Fibroblast of villous mesenchyme (primary cell): ENCODE data around the gene RPS19BP1. TPM values are rescaled to one million over a fixed set of nuclear protein-coding genes. Genes with fewer than 3 reads are reported as not detected.
"Not testable (repeated sequence)": the region's sequence is repeated elsewhere in the genome, so short reads cannot be mapped to it uniquely, and the experiment has no call there.

ENCODE experiments used
- DNase-seq: peaks from one replicate; pipeline ENCODE4 v3.0.0-alpha.2; 2010; ENCODE audit warnings: low read depth
- H3K4me3 ChIP-seq: 2 replicates; pipeline ENCODE4 v1.5.1; 2011; ENCODE audit warnings: low read depth, mild to moderate bottlenecking, low read length
- total RNA-seq: library from RNA; depleted of rRNA; stranded (reverse); fragments of >200 nt; gene quantifications from 2 replicates; pipeline ENCODE4 v1.2.3, GENCODE V29; 2012
- TF ChIP-seq, protein P1 (sequence below): IDR thresholded peaks from 2 replicates; pipeline ENCODE4 v1.5.1; 2012; ENCODE audit warnings: low read depth, mild to moderate bottlenecking, low read length; ENCODE audit not compliant: insufficient read depth

The RPS19BP1 gene
- total RNA-seq, 1 donor = 44.0 TPM

DNA sequence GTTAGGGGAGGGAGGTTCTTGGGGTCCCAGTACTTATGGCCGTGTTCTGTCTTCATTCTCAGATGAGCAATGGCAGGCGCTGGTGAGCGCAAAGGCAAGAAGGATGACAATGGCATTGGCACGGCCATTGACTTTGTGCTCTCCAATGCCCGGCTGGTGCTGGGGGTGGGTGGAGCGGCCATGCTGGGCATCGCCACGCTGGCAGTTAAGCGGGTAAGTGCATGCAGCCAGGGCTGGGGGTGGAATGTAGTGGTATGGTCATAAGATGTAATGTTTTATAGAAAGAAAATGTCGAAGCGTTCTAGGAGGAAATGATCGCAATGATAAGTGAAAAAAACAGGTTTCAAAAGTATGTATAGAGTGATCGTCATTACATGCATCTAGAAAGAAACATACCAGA is 21.3 kb downstream of the RPS19BP1 start:
- no peak overlapping the region for H3K4me3 ChIP-seq
- TF ChIP-seq, protein P1, sequence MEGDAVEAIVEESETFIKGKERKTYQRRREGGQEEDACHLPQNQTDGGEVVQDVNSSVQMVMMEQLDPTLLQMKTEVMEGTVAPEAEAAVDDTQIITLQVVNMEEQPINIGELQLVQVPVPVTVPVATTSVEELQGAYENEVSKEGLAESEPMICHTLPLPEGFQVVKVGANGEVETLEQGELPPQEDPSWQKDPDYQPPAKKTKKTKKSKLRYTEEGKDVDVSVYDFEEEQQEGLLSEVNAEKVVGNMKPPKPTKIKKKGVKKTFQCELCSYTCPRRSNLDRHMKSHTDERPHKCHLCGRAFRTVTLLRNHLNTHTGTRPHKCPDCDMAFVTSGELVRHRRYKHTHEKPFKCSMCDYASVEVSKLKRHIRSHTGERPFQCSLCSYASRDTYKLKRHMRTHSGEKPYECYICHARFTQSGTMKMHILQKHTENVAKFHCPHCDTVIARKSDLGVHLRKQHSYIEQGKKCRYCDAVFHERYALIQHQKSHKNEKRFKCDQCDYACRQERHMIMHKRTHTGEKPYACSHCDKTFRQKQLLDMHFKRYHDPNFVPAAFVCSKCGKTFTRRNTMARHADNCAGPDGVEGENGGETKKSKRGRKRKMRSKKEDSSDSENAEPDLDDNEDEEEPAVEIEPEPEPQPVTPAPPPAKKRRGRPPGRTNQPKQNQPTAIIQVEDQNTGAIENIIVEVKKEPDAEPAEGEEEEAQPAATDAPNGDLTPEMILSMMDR = no peak
- no peak for DNase-seq

DNA sequence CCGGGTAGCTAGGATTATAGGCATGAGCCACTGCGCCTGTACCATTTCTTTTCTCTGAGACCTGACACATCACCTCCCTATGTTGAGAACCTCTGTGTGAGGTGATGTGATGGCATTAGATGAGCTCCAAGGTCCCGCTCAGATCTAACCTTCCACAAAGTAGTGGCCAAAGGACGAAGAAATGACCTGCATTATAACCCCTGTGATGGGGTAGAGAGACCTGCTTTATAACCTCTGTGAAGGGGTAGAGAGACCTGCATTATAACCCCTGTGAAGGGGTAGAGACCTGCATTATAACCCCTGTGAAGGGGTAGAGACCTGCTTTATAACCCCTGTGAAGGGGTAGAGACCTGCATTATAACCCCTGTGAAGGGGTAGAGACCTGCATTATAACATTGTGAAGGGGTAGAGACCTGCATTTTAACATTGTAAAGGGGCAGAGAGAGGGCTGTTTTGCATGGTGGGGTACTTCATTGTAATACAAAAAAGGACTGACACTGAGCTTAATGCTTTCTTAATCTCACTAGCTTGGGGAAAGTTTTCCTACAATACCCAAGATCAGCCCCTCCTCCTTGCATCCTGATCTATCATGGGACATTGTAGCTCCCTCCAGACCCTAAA is 21.9 kb downstream of the RPS19BP1 start:
- H3K4me3 ChIP-seq = no peak overlapping the region
- no peak for DNase-seq
- TF ChIP-seq, protein P1 = no peak

DNA sequence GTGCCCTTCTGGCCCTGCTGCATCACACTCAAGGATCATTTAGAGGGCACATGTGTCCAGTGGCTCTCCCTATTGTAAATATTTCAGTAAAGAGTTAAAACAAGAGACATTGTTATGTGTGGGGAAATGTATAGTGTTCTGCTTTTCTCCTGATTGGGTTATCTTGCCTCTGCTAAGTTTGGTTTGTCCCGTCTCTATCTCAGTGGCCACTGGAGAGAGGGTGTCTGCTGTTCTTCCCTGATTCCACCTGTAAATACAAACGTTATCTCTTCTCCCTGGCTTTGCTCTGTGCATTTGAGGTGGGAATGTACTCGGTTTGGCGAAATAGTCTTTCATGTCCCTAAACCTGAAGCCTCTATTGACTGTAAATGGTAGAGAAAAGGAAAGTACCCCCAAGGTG is 24.2 kb downstream of the RPS19BP1 start:
- TF ChIP-seq, protein P1 = no peak
- H3K4me3 ChIP-seq = no peak overlapping the region
- DNase-seq = no peak

DNA sequence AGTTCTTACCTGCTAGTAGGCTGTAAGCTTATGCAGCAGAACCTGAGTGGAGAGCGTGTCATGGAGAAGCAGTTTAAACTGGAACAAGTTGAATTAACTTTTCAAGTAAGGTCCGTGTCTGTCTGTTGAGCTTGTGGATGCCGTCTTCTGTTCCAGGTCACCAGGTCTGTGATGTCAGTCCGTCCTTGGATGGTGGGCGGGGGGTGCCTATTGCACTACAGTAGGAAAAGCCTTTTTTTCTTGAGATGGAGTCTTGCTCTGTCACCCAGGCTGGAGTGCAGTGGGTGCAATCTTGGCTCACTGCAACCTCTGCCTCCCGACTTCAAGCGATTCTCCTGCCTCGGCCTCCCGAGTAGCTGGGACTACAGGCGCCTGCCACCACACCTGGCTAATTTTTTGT is 25.5 kb downstream of the RPS19BP1 start:
- H3K4me3 ChIP-seq, DNase-seq: not testable (repeated sequence)

DNA sequence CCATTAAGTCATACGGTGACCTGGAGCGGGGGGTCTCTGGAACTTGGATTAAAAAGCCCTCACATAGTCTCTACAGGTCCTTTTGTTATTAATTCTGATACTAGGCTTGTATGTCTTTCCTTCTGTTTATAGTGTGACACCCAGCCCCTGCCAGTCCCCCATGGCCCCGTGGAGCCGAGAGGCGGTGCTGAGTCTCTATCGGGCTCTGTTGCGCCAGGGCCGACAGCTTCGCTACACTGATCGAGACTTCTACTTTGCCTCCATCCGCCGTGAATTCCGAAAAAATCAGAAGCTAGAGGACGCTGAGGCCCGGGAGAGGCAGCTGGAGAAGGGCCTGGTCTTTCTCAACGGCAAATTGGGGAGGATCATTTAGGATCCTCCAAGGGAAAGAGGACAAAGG is 28.5 kb downstream of the RPS19BP1 start:
- TF ChIP-seq, protein P1 = no peak
- no peak overlapping the region for H3K4me3 ChIP-seq
- no peak for DNase-seq

DNA sequence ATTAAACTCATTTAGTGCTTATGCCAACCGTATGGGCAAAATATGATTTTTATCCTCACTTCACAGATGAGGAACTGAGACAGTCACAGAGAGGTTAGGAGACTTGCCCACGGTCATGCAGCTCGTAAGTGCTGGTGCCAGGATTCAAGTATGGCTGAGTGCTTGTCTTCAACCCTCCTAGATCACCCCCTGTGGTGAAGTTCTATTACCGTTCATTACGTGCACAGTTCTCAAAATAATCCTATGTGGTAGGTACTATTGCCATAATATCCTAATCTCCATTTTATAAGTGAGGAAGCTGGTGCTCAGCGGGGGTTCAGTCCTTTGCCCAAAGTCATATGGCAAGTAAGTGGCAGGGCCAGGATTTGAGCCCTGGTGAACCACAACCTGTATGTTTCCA is 28.9 kb downstream of the RPS19BP1 start:
- TF ChIP-seq, protein P1 = no peak
- peak overlapping the region; percentile 75 for H3K4me3 ChIP-seq
- DNase-seq = no peak

DNA sequence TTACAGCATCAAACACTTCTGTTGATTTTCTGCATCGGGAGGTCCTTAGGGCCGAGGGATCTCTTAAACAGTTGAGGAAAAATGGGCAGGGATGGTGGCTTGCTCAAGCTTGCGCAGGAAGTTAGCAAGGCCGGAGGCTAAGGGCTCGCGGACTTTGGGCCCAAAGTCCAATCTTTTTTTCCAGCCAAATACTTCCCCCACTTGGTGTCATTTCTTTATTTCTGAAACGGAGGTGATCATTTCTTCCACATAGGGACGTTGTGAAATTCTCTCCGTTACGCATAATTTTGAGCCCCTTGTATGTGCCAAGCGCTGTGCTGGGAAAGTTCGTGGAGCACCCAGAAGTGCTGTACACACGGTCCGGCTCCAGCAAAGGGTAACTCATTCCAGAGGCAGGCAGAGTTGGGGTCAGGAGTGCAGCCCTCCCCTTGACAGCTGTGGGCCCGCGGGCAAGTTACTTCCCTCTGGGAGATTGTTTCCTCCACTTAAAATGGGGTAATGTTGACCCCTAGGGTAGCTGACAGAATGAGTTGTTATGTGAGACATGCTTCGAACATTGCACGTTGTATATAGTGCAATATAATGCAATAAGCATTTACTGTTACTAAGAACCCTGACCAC is 29.6 kb downstream of the RPS19BP1 start:
- TF ChIP-seq, protein P1 = no peak
- H3K4me3 ChIP-seq = peak overlapping the region; percentile 75
- no peak for DNase-seq
